GM18507 (cell line): ENCODE data around the gene OSER1.

ENCODE experiments used
- DNase-seq: peaks from one replicate; pipeline ENCODE4 v3.0.0; 2011; ENCODE audit warnings: low read depth; ENCODE audit not compliant: insufficient read length; ENCODE audit errors: extremely low spot score
- FAIRE-seq: peaks from 2 replicates; lab custom pipeline; 2011; peaks lifted over from hg19 to GRCh38; lab: Jason Lieb, UNC

Gene OSER1

GRCh38 chr20:44228465-44229258, 18.1 kb upstream of the OSER1 start:
- DNase-seq, result no peak
- no peak for FAIRE-seq

- no peak for FAIRE-seq
- DNase-seq, result no peak
Observed at GRCh38 chr20:44224637-44225036, 14.1 kb upstream of the OSER1 start.

- FAIRE-seq (no peak), DNase-seq (no peak)
Observed at GRCh38 chr20:44223721-44224120, 13.2 kb upstream of the OSER1 start.

- FAIRE-seq, result no peak
- DNase-seq, result no peak
Observed at GRCh38 chr20:44222633-44223368, 12.2 kb upstream of the OSER1 start.

GRCh38 chr20:44222027-44222426, 11.5 kb upstream of the OSER1 start:
- DNase-seq (no peak), FAIRE-seq (no peak)

- DNase-seq, result no peak
- FAIRE-seq, result no peak
Observed at GRCh38 chr20:44221368-44221954, 10.9 kb upstream of the OSER1 start.

GRCh38 chr20:44219791-44220190, 9.2 kb upstream of the OSER1 start:
- no peak for DNase-seq
- FAIRE-seq, result no peak

- FAIRE-seq (no peak), DNase-seq (no peak)
Observed at GRCh38 chr20:44219170-44219730, 8.7 kb upstream of the OSER1 start.

GRCh38 chr20:44218446-44218845, 7.9 kb upstream of the OSER1 start:
- no peak for DNase-seq
- FAIRE-seq, result no peak

- peak; percentile 35 for FAIRE-seq
- no peak for DNase-seq
Observed at GRCh38 chr20:44217342-44218092, 6.9 kb upstream of the OSER1 start.

- FAIRE-seq (peak; percentile 61), DNase-seq (no peak)
Observed at GRCh38 chr20:44215125-44215524, 4.6 kb upstream of the OSER1 start.

GRCh38 chr20:44212792-44213191, 2.2 kb upstream of the OSER1 start:
- no peak for DNase-seq
- FAIRE-seq, result no peak

- DNase-seq (no peak), FAIRE-seq (no peak)
Observed at GRCh38 chr20:44211177-44212039, 837 bp upstream of the OSER1 start.

- no peak for DNase-seq
- no peak for FAIRE-seq
Observed at GRCh38 chr20:44209686-44210405, 725 bp downstream of the OSER1 start.

GRCh38 chr20:44208770-44209169, 1.8 kb downstream of the OSER1 start:
- FAIRE-seq (peak; percentile 24), DNase-seq (no peak)

- FAIRE-seq (no peak), DNase-seq (no peak)
Observed at GRCh38 chr20:44208165-44208564, 2.4 kb downstream of the OSER1 start.

GRCh38 chr20:44207126-44207723, 3.3 kb downstream of the OSER1 start:
- no peak for FAIRE-seq
- no peak for DNase-seq

GRCh38 chr20:44206132-44206531, 4.4 kb downstream of the OSER1 start:
- no peak for FAIRE-seq
- no peak for DNase-seq
